ENCODE data around the gene TRABD2B.
A peak's percentile ranks its signal among the peaks of the same experiment; 100 is the strongest.

Gene TRABD2B

DNA sequence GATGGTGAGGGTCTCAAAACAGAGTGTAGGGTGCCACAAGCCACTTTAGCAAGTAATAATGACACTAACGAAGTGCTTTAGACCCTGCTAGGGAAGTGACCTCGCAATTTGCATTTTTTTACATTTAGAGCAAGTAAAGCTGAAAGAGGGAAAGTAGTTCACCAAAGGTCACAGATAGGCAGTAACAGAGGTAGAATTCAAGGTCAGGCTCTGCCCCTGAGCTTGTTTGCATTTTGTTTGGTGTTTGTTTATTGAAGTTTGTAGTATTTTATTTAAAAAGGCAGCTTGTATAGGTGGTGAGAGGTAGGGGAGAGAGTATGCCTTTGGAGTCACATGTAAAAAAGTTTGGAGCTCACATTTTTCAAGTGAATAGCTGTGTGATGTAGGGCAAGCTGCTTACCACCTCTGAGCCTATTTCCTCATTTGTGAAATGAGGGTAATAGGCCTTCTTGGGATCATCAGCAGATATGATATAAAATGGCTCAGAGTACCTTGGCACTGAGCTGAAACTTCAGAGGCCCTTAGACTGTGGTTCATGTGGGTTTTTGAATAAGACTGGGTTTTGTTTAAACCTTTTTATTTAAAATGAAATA, 142.5 kb downstream of the TRABD2B start:
- Histone ChIP-seq H3K36me3 (replicated peaks in 1 of 2; ENCODE audit: control insufficient read depth in 2 of 2, insufficient read depth in 2 of 2, low read length in 2 of 2) (no peaks in the 10 kb centered on the region), H3K4me2 (ENCODE audit: insufficient read depth, low read length, poor library complexity, severe bottlenecking) (no peak overlapping the region), H4K8ac (ENCODE audit: low read depth, low read length) (no peak overlapping the region), H3K14ac (ENCODE audit: low read length) (no peak overlapping the region), H2BK12ac (ENCODE audit: low read length) (no peak overlapping the region), H3K27ac (replicated peaks; ENCODE audit: low read length) (no peak overlapping the region), H3K4me3 (ENCODE audit: low read length in 2 of 2) (no peak overlapping the region), H3K27me3 (ENCODE audit: control insufficient read depth in 3 of 3, insufficient read depth in 3 of 3, low read depth in 1 of 3, low read length in 3 of 3) (no peaks in the 10 kb centered on the region), H3K4ac (ENCODE audit: low read length) (no peak overlapping the region), H3K9me3 (replicated peaks in 1 of 2; ENCODE audit: control insufficient read depth in 2 of 2, insufficient read depth in 1 of 2, low read depth in 1 of 2, low read length in 2 of 2) (no peaks in the 10 kb centered on the region), H3K4me1 (ENCODE audit: control insufficient read depth in 2 of 2, insufficient read depth in 1 of 2, low read depth in 1 of 2, low read length in 2 of 2) (peaks cover 0 to 4% of the 10 kb centered on the region in 2 donors), H3K79me1 (ENCODE audit: low read depth, low read length) (no peaks in the 10 kb centered on the region), H2BK5ac (ENCODE audit: low read length) (no peak overlapping the region), H4K91ac (ENCODE audit: low read depth, low read length, poor library complexity) (no peak overlapping the region), H2BK15ac (ENCODE audit: low read length) (no peak overlapping the region), H2BK120ac (ENCODE audit: low read depth, low read length) (no peak overlapping the region), H3K9ac (ENCODE audit: low read depth, low read length, poor library complexity) (no peak overlapping the region), H2AFZ (ENCODE audit: low read length) (no peak overlapping the region), H2AK5ac (ENCODE audit: low read depth, low read length) (no peak overlapping the region), H3K23ac (ENCODE audit: low read depth, low read length, poor library complexity) (no peak overlapping the region), H3K18ac (ENCODE audit: low read length) (no peak overlapping the region)
- no CpG with 5 or more reads among the region's 2 CpGs for WGBS, 2 donors (ENCODE audit: extremely low coverage in 2 of 2, insufficient read length in 2 of 2, insufficient replicate concordance in 1 of 2)
- DNase-seq (ENCODE audit: low spot score): no peak

DNA sequence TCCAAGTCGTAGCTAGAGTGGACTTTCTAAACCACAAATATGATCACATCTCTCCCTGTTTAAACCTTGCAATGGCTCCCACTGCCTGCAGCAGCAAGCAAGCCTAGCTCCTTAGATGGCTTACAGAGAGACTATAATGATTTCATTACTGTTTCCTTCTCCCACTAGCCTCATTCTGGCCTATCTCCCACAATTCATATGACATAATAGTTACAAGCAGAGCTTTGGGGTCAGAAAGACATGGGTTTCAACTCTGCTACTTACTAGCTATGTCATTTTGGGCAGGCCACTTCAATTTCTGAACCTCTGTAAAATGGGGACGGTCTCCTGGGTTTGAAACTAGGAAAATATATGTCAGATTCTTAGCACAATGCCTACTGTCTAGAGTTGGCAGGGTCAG, 143.3 kb downstream of the TRABD2B start:
- H3K27ac ChIP-seq (replicated peaks; ENCODE audit: low read length): no peak overlapping the region
- no CpG with 5 or more reads among the region's 2 CpGs for WGBS, 2 donors (ENCODE audit: extremely low coverage in 2 of 2, insufficient read length in 2 of 2, insufficient replicate concordance in 1 of 2)
- no peak overlapping the region for H4K91ac ChIP-seq (ENCODE audit: low read depth, low read length, poor library complexity)

DNA sequence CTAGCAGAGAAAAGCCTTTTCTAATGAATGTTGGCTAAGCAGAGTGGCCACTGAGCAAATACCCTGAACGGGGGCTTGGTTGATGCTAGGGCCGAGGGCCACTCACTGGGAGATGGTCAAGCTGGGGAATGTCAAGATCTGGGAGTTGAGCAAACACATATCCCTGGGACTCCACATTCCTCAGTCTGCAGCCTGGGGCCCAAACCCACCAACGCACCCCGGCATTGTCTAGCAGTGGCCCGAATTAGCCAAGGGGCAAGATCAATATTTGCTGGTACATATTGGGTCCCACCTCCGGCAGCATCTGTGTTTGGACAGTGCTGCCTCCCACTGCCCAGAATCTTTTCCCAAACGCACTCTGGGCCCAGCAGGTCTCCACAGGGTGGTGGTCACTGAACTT, 144.1 kb downstream of the TRABD2B start:
- Histone ChIP-seq H2AK5ac (ENCODE audit: low read depth, low read length) (no peak overlapping the region), H3K4me3 (ENCODE audit: low read length in 2 of 2) (no peak overlapping the region), H2BK15ac (ENCODE audit: low read length) (no peak overlapping the region), H3K9me3 (replicated peaks in 1 of 2; ENCODE audit: control insufficient read depth in 2 of 2, insufficient read depth in 1 of 2, low read depth in 1 of 2, low read length in 2 of 2) (no peaks in the 10 kb centered on the region), H3K4me1 (ENCODE audit: control insufficient read depth in 2 of 2, insufficient read depth in 1 of 2, low read depth in 1 of 2, low read length in 2 of 2) (peaks cover 0 to 4% of the 10 kb centered on the region in 2 donors), H3K36me3 (replicated peaks in 1 of 2; ENCODE audit: control insufficient read depth in 2 of 2, insufficient read depth in 2 of 2, low read length in 2 of 2) (no peaks in the 10 kb centered on the region), H3K27ac (replicated peaks; ENCODE audit: low read length) (no peak overlapping the region), H3K4me2 (ENCODE audit: insufficient read depth, low read length, poor library complexity, severe bottlenecking) (no peak overlapping the region), H4K8ac (ENCODE audit: low read depth, low read length) (no peak overlapping the region), H4K91ac (ENCODE audit: low read depth, low read length, poor library complexity) (no peak overlapping the region), H3K79me1 (ENCODE audit: low read depth, low read length) (no peaks in the 10 kb centered on the region), H3K23ac (ENCODE audit: low read depth, low read length, poor library complexity) (no peak overlapping the region), H2BK120ac (ENCODE audit: low read depth, low read length) (no peak overlapping the region), H3K4ac (ENCODE audit: low read length) (no peak overlapping the region), H3K14ac (ENCODE audit: low read length) (no peak overlapping the region), H3K9ac (ENCODE audit: low read depth, low read length, poor library complexity) (no peak overlapping the region), H2BK12ac (ENCODE audit: low read length) (no peak overlapping the region), H2AFZ (ENCODE audit: low read length) (no peak overlapping the region), H3K18ac (ENCODE audit: low read length) (no peak overlapping the region), H3K27me3 (ENCODE audit: control insufficient read depth in 3 of 3, insufficient read depth in 3 of 3, low read depth in 1 of 3, low read length in 3 of 3) (no peaks in the 10 kb centered on the region), H2BK5ac (ENCODE audit: low read length) (no peak overlapping the region)
- DNase-seq (ENCODE audit: low spot score): no peak
- WGBS, 2 donors (ENCODE audit: extremely low coverage in 2 of 2, insufficient read length in 2 of 2, insufficient replicate concordance in 1 of 2): no CpG with 5 or more reads among the region's 7 CpGs

More for the DNA sequence above, 143.3 kb downstream of the TRABD2B start:
- H3K9ac ChIP-seq (ENCODE audit: low read depth, low read length, poor library complexity): no peak overlapping the region
- peaks cover 0 to 4% of the 10 kb centered on the region in 2 donors for H3K4me1 ChIP-seq (ENCODE audit: control insufficient read depth in 2 of 2, insufficient read depth in 1 of 2, low read depth in 1 of 2, low read length in 2 of 2)
- H3K27me3 ChIP-seq (ENCODE audit: control insufficient read depth in 3 of 3, insufficient read depth in 3 of 3, low read depth in 1 of 3, low read length in 3 of 3): no peaks in the 10 kb centered on the region
- H2AFZ ChIP-seq (ENCODE audit: low read length): no peak overlapping the region
- H3K36me3 ChIP-seq (replicated peaks in 1 of 2; ENCODE audit: control insufficient read depth in 2 of 2, insufficient read depth in 2 of 2, low read length in 2 of 2): no peaks in the 10 kb centered on the region
- H2AK5ac ChIP-seq (ENCODE audit: low read depth, low read length): no peak overlapping the region
- no peak overlapping the region for H3K14ac ChIP-seq (ENCODE audit: low read length)
- no peak overlapping the region for H3K4me2 ChIP-seq (ENCODE audit: insufficient read depth, low read length, poor library complexity, severe bottlenecking)
- no peak for DNase-seq (ENCODE audit: low spot score)
- no peak overlapping the region for H4K8ac ChIP-seq (ENCODE audit: low read depth, low read length)
- H3K9me3 ChIP-seq (replicated peaks in 1 of 2; ENCODE audit: control insufficient read depth in 2 of 2, insufficient read depth in 1 of 2, low read depth in 1 of 2, low read length in 2 of 2): no peaks in the 10 kb centered on the region
- no peak overlapping the region for H3K23ac ChIP-seq (ENCODE audit: low read depth, low read length, poor library complexity)
- no peak overlapping the region for H3K18ac ChIP-seq (ENCODE audit: low read length)
- no peaks in the 10 kb centered on the region for H3K79me1 ChIP-seq (ENCODE audit: low read depth, low read length)
- H3K4ac ChIP-seq (ENCODE audit: low read length): no peak overlapping the region
- no peak overlapping the region for H3K4me3 ChIP-seq (ENCODE audit: low read length in 2 of 2)
- no peak overlapping the region for H2BK12ac ChIP-seq (ENCODE audit: low read length)
- no peak overlapping the region for H2BK5ac ChIP-seq (ENCODE audit: low read length)
- no peak overlapping the region for H2BK120ac ChIP-seq (ENCODE audit: low read depth, low read length)
- no peak overlapping the region for H2BK15ac ChIP-seq (ENCODE audit: low read length)

DNA sequence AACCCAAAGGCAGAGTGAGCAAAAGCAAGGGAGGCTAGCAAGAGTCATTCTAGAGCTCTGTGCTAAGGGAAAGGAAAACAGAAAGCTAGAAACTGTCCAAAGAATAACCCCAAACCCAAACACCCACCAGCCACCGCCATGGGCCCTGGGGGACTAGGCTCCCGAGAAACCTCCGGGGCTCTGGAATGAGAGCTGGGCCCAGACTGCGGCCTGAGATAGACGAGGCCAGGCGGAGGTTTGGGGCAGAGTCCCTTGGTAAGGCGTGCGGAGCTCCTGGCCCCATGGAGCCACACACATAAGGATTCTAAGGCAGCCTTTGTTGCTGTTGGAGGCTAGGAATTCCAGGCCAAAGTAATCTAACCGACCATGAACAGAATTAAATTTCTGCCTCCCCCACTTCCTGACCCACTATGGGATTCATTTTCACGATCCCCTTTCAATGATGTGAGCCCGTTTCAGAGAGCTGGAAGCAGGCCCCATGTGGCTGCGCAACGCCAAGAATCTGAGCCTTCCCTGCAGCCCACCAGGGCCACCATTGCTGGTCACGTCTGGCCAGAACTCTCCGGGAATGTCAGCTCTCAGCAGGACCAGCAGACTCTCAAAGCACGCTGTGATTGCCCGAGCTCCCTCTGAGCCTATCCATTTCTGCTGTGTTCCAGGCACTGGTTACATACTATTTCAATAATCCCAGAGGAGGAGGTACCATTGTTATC, 145.0 kb downstream of the TRABD2B start:
- H2BK15ac ChIP-seq (ENCODE audit: low read length): no peak overlapping the region
- H3K27me3 ChIP-seq (ENCODE audit: control insufficient read depth in 3 of 3, insufficient read depth in 3 of 3, low read depth in 1 of 3, low read length in 3 of 3): no peaks in the 10 kb centered on the region
- H2BK12ac ChIP-seq (ENCODE audit: low read length): no peak overlapping the region
- H3K23ac ChIP-seq (ENCODE audit: low read depth, low read length, poor library complexity): no peak overlapping the region
- H2BK120ac ChIP-seq (ENCODE audit: low read depth, low read length): no peak overlapping the region
- H3K4me1 ChIP-seq (ENCODE audit: control insufficient read depth in 2 of 2, insufficient read depth in 1 of 2, low read depth in 1 of 2, low read length in 2 of 2): peaks cover 0 to 4% of the 10 kb centered on the region in 2 donors
- no peak overlapping the region for H3K27ac ChIP-seq (replicated peaks; ENCODE audit: low read length)
- H3K79me1 ChIP-seq (ENCODE audit: low read depth, low read length): no peaks in the 10 kb centered on the region
- no peak overlapping the region for H4K91ac ChIP-seq (ENCODE audit: low read depth, low read length, poor library complexity)
- peak overlapping the region; percentile 30 for H3K18ac ChIP-seq (ENCODE audit: low read length)
- no CpG with 5 or more reads among the region's 17 CpGs for WGBS, 2 donors (ENCODE audit: extremely low coverage in 2 of 2, insufficient read length in 2 of 2, insufficient replicate concordance in 1 of 2)
- H4K8ac ChIP-seq (ENCODE audit: low read depth, low read length): no peak overlapping the region
- H3K4me2 ChIP-seq (ENCODE audit: insufficient read depth, low read length, poor library complexity, severe bottlenecking): no peak overlapping the region
- no peaks in the 10 kb centered on the region for H3K36me3 ChIP-seq (replicated peaks in 1 of 2; ENCODE audit: control insufficient read depth in 2 of 2, insufficient read depth in 2 of 2, low read length in 2 of 2)
- no peak for DNase-seq (ENCODE audit: low spot score)
- H3K9me3 ChIP-seq (replicated peaks in 1 of 2; ENCODE audit: control insufficient read depth in 2 of 2, insufficient read depth in 1 of 2, low read depth in 1 of 2, low read length in 2 of 2): no peaks in the 10 kb centered on the region
- H3K14ac ChIP-seq (ENCODE audit: low read length): no peak overlapping the region
- H3K4ac ChIP-seq (ENCODE audit: low read length): no peak overlapping the region
- H3K9ac ChIP-seq (ENCODE audit: low read depth, low read length, poor library complexity): no peak overlapping the region
- H2AFZ ChIP-seq (ENCODE audit: low read length): no peak overlapping the region
- no peak overlapping the region for H2BK5ac ChIP-seq (ENCODE audit: low read length)
- no peak overlapping the region for H2AK5ac ChIP-seq (ENCODE audit: low read depth, low read length)
- H3K4me3 ChIP-seq (ENCODE audit: low read length in 2 of 2): no peak overlapping the region

Data from neuronal stem cell (in vitro differentiated cells).